Fibroblast of villous mesenchyme (primary cell): ENCODE results near the gene ASF1B. TPM values are rescaled to one million over a fixed set of nuclear protein-coding genes. Genes with fewer than 3 reads are reported as not detected.

ENCODE experiments used
- DNase-seq: peaks from one replicate; pipeline ENCODE4 v3.0.0-alpha.2; 2010; ENCODE audit warnings: low read depth
- H3K4me3 ChIP-seq: 2 replicates; pipeline ENCODE4 v1.5.1; 2011; ENCODE audit warnings: low read depth, mild to moderate bottlenecking, low read length
- total RNA-seq: library from RNA; depleted of rRNA; stranded (reverse); fragments of >200 nt; gene quantifications from 2 replicates; pipeline ENCODE4 v1.2.3, GENCODE V29; 2012
- TF ChIP-seq, protein P1 (sequence below): IDR thresholded peaks from 2 replicates; pipeline ENCODE4 v1.5.1; 2012; ENCODE audit warnings: low read depth, mild to moderate bottlenecking, low read length; ENCODE audit not compliant: insufficient read depth

The ASF1B gene
- total RNA-seq, 1 donor = 8.2 TPM

DNA sequence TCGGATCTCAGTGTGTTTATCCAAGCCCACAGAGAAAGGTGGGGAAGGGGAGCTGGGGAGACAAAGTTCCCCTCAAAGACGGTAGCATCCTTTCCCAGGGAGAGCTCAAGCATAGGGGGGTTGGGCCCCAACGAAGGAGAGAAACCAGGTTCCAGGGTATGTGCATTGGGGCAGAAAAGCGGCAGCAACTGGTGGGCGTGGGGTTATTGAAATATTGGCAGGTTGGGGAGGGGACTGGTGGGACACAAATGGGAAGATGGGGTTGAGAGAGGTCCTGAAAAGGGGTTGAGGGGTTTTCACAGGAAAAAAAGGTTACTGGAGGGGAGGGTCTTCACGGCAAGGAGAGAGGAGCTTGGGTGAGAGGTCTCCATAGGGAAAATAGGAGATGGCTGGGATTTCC lies 1.0 kb downstream of the ASF1B start:
- TF ChIP-seq, protein P1, sequence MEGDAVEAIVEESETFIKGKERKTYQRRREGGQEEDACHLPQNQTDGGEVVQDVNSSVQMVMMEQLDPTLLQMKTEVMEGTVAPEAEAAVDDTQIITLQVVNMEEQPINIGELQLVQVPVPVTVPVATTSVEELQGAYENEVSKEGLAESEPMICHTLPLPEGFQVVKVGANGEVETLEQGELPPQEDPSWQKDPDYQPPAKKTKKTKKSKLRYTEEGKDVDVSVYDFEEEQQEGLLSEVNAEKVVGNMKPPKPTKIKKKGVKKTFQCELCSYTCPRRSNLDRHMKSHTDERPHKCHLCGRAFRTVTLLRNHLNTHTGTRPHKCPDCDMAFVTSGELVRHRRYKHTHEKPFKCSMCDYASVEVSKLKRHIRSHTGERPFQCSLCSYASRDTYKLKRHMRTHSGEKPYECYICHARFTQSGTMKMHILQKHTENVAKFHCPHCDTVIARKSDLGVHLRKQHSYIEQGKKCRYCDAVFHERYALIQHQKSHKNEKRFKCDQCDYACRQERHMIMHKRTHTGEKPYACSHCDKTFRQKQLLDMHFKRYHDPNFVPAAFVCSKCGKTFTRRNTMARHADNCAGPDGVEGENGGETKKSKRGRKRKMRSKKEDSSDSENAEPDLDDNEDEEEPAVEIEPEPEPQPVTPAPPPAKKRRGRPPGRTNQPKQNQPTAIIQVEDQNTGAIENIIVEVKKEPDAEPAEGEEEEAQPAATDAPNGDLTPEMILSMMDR = no peak
- H3K4me3 ChIP-seq = peak overlapping the region; percentile 78
- DNase-seq = no peak

DNA sequence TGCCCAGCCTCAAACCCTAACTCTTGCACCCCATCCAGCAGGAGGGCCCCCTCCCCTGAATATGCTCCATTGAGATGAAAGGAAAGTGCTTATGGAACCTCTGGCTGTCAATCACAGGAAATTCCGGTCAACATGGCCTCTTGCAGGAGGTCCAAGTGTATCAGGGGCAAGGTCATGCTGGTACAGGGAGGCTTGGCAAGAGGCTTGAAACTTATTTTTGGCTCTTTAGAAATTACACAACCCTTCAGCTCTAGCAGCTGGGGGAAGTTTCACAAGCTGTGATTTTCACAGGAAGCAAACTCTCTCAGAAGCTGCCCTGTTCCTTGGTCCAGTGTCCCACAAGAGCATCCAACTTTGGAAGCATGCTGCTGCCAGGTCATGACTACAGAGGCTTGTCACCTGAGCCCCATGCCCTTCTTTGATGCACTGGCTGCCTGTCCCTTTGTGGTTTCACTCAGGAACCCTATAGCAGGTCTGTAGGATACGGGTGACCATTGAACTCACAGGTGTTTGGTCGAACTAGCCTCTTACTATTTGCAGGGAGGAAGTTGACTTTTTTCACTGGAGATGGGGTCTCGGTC lies 8.4 kb downstream of the ASF1B start:
- DNase-seq = no peak
- TF ChIP-seq, protein P1 = no peak
- no peak overlapping the region for H3K4me3 ChIP-seq

- DNase-seq = no peak
These were observed 9.2 kb downstream of the ASF1B start for GRCh38 chr19:14127176-14127575.

DNA sequence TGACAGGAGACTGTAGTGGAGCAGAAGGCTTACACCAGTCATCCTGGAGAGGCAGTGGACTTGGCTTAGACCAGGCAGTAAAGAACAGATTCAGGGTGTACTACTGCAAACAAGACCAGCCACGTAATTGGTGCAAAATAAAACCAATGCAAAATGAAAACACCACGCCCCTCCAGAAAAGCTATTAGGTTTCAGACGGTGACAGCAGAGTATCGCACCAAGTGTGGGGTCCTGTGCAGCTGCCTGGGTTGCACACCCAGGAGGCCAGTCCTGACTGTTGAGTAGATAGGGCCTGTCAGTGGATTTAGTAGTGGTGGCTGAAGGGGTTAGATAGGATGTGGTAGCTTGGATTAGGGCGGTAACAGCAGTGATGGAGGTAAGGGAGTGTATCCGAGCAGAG lies 13.5 kb downstream of the ASF1B start:
- no peak for DNase-seq

More at GRCh38 chr19:14127176-14127575, 9.2 kb downstream of the ASF1B start:
- H3K4me3 ChIP-seq = no peak overlapping the region
- TF ChIP-seq, protein P1 = no peak

GRCh38 chr19:14120497-14120780 lies 15.9 kb downstream of the ASF1B start:
- DNase-seq = no peak
- H3K4me3 ChIP-seq = no peak overlapping the region
- TF ChIP-seq, protein P1 = no peak

More for the DNA sequence above, 13.5 kb downstream of the ASF1B start:
- H3K4me3 ChIP-seq = no peak overlapping the region
- TF ChIP-seq, protein P1 = no peak

GRCh38 chr19:14119644-14120496 lies 16.5 kb downstream of the ASF1B start:
- TF ChIP-seq, protein P1 = no peak
- no peak for DNase-seq
- no peak overlapping the region for H3K4me3 ChIP-seq

DNA sequence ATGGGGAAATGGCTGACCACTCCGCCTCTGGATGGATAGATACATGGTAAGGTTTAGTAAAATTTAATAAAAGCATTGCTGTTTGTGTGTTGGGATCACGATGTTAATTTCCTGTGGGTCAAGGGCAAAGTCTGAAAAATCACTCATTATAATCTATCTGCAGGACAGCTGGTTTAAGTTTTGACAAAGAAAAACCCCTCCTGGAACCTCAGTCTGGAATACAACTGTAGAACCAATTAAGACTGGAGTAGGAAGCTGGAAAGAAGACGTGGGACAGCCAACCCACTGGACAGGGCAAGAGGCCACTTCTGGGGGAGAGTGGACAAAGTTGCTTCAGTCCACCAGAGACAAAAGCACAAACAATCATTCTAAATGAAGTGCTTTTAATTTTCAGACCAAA lies 17.2 kb downstream of the ASF1B start:
- DNase-seq = no peak
- H3K4me3 ChIP-seq = peak overlapping the region; percentile 56

More for the DNA sequence above, 17.2 kb downstream of the ASF1B start:
- TF ChIP-seq, protein P1 = no peak
